ENCODE results near the gene RPS16. TPM values are rescaled to one million over a fixed set of nuclear protein-coding genes. Genes with fewer than 3 reads are reported as not detected.
A peak's percentile ranks its signal among the peaks of the same experiment; 100 is the strongest.

The RPS16 gene
- total and polyA plus RNA-seq, 2 of the 13 experiments (the other 11 are each of a cell fraction or from before 2014, with no cell fraction given): 488 to 2,583 TPM

- TF ChIP-seq, protein P1, sequence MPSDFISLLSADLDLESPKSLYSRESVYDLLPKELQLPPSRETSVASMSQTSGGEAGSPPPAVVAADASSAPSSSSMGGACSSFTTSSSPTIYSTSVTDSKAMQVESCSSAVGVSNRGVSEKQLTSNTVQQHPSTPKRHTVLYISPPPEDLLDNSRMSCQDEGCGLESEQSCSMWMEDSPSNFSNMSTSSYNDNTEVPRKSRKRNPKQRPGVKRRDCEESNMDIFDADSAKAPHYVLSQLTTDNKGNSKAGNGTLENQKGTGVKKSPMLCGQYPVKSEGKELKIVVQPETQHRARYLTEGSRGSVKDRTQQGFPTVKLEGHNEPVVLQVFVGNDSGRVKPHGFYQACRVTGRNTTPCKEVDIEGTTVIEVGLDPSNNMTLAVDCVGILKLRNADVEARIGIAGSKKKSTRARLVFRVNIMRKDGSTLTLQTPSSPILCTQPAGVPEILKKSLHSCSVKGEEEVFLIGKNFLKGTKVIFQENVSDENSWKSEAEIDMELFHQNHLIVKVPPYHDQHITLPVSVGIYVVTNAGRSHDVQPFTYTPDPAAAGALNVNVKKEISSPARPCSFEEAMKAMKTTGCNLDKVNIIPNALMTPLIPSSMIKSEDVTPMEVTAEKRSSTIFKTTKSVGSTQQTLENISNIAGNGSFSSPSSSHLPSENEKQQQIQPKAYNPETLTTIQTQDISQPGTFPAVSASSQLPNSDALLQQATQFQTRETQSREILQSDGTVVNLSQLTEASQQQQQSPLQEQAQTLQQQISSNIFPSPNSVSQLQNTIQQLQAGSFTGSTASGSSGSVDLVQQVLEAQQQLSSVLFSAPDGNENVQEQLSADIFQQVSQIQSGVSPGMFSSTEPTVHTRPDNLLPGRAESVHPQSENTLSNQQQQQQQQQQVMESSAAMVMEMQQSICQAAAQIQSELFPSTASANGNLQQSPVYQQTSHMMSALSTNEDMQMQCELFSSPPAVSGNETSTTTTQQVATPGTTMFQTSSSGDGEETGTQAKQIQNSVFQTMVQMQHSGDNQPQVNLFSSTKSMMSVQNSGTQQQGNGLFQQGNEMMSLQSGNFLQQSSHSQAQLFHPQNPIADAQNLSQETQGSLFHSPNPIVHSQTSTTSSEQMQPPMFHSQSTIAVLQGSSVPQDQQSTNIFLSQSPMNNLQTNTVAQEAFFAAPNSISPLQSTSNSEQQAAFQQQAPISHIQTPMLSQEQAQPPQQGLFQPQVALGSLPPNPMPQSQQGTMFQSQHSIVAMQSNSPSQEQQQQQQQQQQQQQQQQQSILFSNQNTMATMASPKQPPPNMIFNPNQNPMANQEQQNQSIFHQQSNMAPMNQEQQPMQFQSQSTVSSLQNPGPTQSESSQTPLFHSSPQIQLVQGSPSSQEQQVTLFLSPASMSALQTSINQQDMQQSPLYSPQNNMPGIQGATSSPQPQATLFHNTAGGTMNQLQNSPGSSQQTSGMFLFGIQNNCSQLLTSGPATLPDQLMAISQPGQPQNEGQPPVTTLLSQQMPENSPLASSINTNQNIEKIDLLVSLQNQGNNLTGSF (CRISPR knock-in tag; IDR thresholded peaks at IDR 0.05): no peak; the same call in 1 of the 2 replicates
- peak; percentile 95; the same call in 1 of the 2 replicates for TF ChIP-seq ZNF547 (CRISPR knock-in tag; IDR thresholded peaks at IDR 0.05)
- no peak for TF ChIP-seq RAD51 (IDR thresholded peaks at IDR 0.05; ENCODE audit: borderline replicate concordance)
- TF ChIP-seq NRL (CRISPR knock-in tag; IDR thresholded peaks at IDR 0.05; ENCODE audit: borderline replicate concordance): peak; percentile 89
- TF ChIP-seq ETV5 (CRISPR knock-in tag; IDR thresholded peaks at IDR 0.05; ENCODE audit: borderline replicate concordance): peak; percentile 76
- TF ChIP-seq ZBTB7A (CRISPR knock-in tag; IDR thresholded peaks at IDR 0.05): peak; percentile 44; the same call in 1 of the 2 replicates
- TF ChIP-seq, protein P2, sequence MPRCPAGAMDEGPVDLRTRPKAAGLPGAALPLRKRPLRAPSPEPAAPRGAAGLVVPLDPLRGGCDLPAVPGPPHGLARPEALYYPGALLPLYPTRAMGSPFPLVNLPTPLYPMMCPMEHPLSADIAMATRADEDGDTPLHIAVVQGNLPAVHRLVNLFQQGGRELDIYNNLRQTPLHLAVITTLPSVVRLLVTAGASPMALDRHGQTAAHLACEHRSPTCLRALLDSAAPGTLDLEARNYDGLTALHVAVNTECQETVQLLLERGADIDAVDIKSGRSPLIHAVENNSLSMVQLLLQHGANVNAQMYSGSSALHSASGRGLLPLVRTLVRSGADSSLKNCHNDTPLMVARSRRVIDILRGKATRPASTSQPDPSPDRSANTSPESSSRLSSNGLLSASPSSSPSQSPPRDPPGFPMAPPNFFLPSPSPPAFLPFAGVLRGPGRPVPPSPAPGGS (CRISPR knock-in tag; IDR thresholded peaks at IDR 0.05): peak; percentile 82
- TF ChIP-seq, protein P3, sequence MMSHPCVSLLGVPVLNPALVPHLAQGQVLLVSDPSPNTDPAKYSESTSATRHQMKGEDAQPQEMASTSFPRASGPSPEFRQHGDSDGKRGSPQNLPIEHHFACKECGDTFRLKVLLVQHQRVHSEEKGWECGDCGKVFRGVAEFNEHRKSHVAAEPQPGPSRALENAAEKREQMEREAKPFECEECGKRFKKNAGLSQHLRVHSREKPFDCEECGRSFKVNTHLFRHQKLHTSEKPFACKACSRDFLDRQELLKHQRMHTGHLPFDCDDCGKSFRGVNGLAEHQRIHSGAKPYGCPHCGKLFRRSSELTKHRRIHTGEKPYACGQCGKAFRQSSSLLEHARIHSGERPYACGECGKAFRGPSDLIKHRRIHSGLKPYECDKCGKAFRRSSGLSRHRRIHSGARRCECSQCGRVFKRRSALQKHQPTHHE (CRISPR knock-in tag; IDR thresholded peaks at IDR 0.05; ENCODE audit: borderline replicate concordance): peak; percentile 69; the same call in 1 of the 2 replicates
- TF ChIP-seq REPIN1 (CRISPR knock-in tag; IDR thresholded peaks at IDR 0.05; ENCODE audit: borderline replicate concordance, low read depth): peak; percentile 48; the same call in 1 of the 2 replicates
- TF ChIP-seq ZSCAN29 (CRISPR knock-in tag; conservative IDR thresholded peaks at IDR 0.05): no peak
- no peak for TF ChIP-seq ZNF260 (CRISPR knock-in tag; IDR thresholded peaks at IDR 0.05; ENCODE audit: borderline replicate concordance, low read depth)
- TF ChIP-seq TARDBP (CRISPR knock-in tag; IDR thresholded peaks at IDR 0.05): peak; percentile 69
- TF ChIP-seq, protein P4, sequence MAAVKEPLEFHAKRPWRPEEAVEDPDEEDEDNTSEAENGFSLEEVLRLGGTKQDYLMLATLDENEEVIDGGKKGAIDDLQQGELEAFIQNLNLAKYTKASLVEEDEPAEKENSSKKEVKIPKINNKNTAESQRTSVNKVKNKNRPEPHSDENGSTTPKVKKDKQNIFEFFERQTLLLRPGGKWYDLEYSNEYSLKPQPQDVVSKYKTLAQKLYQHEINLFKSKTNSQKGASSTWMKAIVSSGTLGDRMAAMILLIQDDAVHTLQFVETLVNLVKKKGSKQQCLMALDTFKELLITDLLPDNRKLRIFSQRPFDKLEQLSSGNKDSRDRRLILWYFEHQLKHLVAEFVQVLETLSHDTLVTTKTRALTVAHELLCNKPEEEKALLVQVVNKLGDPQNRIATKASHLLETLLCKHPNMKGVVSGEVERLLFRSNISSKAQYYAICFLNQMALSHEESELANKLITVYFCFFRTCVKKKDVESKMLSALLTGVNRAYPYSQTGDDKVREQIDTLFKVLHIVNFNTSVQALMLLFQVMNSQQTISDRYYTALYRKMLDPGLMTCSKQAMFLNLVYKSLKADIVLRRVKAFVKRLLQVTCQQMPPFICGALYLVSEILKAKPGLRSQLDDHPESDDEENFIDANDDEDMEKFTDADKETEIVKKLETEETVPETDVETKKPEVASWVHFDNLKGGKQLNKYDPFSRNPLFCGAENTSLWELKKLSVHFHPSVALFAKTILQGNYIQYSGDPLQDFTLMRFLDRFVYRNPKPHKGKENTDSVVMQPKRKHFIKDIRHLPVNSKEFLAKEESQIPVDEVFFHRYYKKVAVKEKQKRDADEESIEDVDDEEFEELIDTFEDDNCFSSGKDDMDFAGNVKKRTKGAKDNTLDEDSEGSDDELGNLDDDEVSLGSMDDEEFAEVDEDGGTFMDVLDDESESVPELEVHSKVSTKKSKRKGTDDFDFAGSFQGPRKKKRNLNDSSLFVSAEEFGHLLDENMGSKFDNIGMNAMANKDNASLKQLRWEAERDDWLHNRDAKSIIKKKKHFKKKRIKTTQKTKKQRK (IDR thresholded peaks at IDR 0.05; ENCODE audit: low read length): no peak
- TF ChIP-seq CREB3 (CRISPR knock-in tag; IDR thresholded peaks at IDR 0.05): 0 out of 2 replicates have a peak, but pooled peaks have one; percentile 3
- TF ChIP-seq FOXO1 (CRISPR knock-in tag; IDR thresholded peaks at IDR 0.05): peak; percentile 49; the same call in 1 of the 2 replicates
These were observed 9.7 kb upstream of the RPS16 start, which contains the start of gene SUPT5H (continued) for GRCh38 chr19:39445196-39446111.

Data from HepG2 (cell line).